Mucosa of descending colon (tissue), 3 donors: ENCODE data around the gene LEFTY1. TPM values are rescaled to one million over a fixed set of nuclear protein-coding genes. Genes with fewer than 3 reads are reported as not detected.

ENCODE experiments used
- ATAC-seq: fragments of 200-7000 bp; cut with Tn5 transposase; one replicate; pipeline ENCODE4 v1.9.1; 2020; ENCODE audit warnings: mild to moderate bottlenecking, moderate library complexity
- DNase-seq, 3 donors: peaks; one replicate each; pipeline ENCODE4 v3.0.0-alpha.2; 2020
- H3K36me3 ChIP-seq: fragments of 200-600 bp; one replicate; pipeline ENCODE4 v1.8.0; 2021; ENCODE audit warnings: low read depth, mild to moderate bottlenecking
- H3K4me1 ChIP-seq: fragments of 200-600 bp; one replicate; pipeline ENCODE4 v1.8.0; 2021; ENCODE audit warnings: low read depth, mild to moderate bottlenecking
- H3K4me3 ChIP-seq: fragments of 200-600 bp; one replicate; pipeline ENCODE4 v1.8.0; 2021; ENCODE audit warnings: mild to moderate bottlenecking
- H3K9me3 ChIP-seq: fragments of 200-600 bp; one replicate; pipeline ENCODE4 v1.8.0; 2021; ENCODE audit warnings: mild to moderate bottlenecking
- intact Hi-C, 2 donors: fragments of 100-400 bp; cut with DNase I in 1 of 2; cut with micrococcal nuclease in 1 of 2; formaldehyde crosslinking; loops; one replicate each; pipeline versions ENCODE4 v1.11.0 to v1.11.1; 2022; cut with DNase I, micrococcal nuclease
- total RNA-seq, 3 donors: library from RNA; stranded (reverse); fragmentation: NEBNext Ultra II Directional in 2 of 3; extraction: Animal tissue kit (Norgen Biotek cat#: 25700) in 2 of 3; gene quantifications; one replicate each; pipeline versions ENCODE4 v1.2.1 to v1.2.4, GENCODE V29; 2021 to 2023
- TF ChIP-seq, protein P1 (sequence below): fragments of 200-600 bp; IDR thresholded peaks from one replicate; pipeline ENCODE4 v1.8.0; 2022; ENCODE audit warnings: antibody characterized with exemption, mild to moderate bottlenecking
- donor health status: DM: no; HTN: no; CAD: no; lungs with moderate emphysema.
- donor health status: DM: no; HTN: no; CAD: no.
- donor health status: DM: no; HTN: yes; CAD: no.

Gene LEFTY1
- total RNA-seq, 3 donors from 2014 or later: 27.3 to 199 (median 60.3) TPM

DNA sequence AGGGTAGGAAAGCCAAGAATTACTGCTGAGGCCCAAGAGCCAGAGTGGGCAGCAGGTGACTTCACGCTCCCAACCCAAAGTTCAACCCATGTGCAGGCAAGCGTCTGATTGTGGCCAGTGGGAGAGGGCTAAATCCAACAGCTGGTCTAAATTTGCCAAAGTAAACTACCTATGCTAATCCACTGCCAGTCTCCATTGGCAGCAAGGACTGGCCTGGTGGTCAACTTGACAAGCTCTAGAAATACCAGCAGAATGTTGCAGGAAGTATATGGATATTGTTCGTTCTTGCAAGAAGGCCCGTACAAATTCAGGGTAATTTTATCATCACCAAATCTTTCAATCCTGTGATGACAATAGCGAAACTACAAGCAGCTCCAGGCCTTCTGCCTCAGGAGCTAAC, 8.3 kb downstream of the LEFTY1 start:
- no peaks in the 10 kb centered on the region for H3K36me3 ChIP-seq
- TF ChIP-seq, protein P1, sequence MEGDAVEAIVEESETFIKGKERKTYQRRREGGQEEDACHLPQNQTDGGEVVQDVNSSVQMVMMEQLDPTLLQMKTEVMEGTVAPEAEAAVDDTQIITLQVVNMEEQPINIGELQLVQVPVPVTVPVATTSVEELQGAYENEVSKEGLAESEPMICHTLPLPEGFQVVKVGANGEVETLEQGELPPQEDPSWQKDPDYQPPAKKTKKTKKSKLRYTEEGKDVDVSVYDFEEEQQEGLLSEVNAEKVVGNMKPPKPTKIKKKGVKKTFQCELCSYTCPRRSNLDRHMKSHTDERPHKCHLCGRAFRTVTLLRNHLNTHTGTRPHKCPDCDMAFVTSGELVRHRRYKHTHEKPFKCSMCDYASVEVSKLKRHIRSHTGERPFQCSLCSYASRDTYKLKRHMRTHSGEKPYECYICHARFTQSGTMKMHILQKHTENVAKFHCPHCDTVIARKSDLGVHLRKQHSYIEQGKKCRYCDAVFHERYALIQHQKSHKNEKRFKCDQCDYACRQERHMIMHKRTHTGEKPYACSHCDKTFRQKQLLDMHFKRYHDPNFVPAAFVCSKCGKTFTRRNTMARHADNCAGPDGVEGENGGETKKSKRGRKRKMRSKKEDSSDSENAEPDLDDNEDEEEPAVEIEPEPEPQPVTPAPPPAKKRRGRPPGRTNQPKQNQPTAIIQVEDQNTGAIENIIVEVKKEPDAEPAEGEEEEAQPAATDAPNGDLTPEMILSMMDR: no peak
- H3K9me3 ChIP-seq: no peaks in the 10 kb centered on the region
- ATAC-seq: no peak
- intact Hi-C loops: no loop called here
- H3K4me1 ChIP-seq: peaks cover 55% of the 10 kb centered on the region
- DNase-seq: peak in 1 of 3 donors; percentile 39
- H3K4me3 ChIP-seq: no peak overlapping the region

DNA sequence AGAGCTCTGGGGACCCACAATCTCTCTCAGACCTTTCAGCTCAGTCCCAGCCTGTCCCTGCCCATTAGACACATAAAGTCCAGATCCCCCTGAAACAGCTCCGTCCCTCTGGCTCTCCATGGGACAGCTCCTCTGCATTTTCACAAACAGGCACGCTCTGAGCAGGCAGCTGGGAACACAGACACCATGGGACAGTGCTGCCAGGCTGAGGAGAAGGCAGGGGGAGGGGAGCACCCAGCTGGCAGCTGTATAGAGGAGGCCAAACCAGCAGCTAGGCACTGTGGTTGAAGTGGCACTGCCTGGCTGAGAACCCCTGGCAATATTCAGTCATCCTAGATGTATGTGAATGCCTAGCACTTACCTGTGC, 8.7 kb downstream of the LEFTY1 start:
- ATAC-seq (no peak), DNase-seq (peak; percentile 55 to 65 (median 64))
- intact Hi-C loops: no loop called here
- Histone ChIP-seq H3K4me3 (no peak overlapping the region), H3K4me1 (peaks cover 57% of the 10 kb centered on the region), H3K9me3 (no peaks in the 10 kb centered on the region), H3K36me3 (no peaks in the 10 kb centered on the region)
- TF ChIP-seq, protein P1: no peak

DNA sequence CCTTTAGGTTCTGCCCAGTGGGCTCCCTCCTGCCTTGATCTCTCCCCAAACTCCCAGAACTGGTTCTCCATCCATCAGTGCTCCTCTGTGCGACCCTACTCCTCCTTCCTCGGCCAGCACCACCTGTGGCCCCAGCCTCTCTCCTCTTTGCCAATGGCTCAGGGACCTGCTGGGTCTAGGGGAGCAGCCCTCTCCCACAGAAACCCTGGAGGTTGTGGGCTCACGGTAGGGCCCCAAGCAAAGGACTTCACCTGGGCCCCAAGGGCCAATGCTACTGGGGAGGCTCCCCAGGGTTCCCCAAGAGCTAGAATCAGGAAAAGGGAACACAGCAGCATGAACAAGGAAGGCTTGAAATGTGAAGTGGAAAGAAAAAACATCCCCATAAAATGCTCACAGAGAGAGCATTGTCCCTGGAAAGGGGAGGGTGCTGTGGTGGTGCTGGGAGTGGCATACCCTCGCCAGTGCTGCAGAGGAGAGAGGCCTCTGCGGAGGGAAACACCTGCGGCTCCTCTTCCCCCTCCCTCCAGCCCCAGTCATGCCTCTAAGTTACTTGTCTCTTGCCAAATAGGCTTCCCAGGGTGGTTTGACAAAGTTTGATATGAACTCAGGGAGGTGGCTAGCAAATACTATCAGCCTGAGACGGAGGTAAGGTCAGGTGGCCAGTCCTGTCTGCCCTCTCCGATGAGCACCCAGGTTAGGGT, 9.3 kb downstream of the LEFTY1 start:
- TF ChIP-seq, protein P1: no peak
- DNase-seq (peak; percentile 58 to 69 (median 59)), ATAC-seq (peak; percentile 61)
- Histone ChIP-seq H3K9me3 (no peaks in the 10 kb centered on the region), H3K4me3 (no peak overlapping the region), H3K36me3 (no peaks in the 10 kb centered on the region), H3K4me1 (peaks cover 61% of the 10 kb centered on the region)
- intact Hi-C loops: no loop called here

DNA sequence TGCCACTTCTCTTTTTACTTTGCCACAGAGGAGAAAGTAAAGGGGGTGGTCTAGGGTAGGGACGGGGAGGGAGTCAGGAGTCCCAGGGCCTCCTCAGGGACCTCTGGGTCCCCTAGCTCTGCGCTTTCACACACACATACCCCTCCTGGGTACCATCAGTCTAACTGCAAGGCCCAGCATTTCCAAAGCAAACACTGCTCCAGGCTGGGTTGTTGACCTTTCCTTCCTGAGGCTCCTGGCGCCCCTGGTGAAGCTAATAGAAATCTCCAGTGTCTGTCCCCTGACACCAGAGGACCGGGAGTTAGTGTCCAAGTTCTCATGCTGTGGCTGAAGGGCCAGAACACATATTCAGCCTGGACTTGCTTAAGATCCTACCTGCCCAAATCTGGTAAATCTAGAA, 10.7 kb downstream of the LEFTY1 start:
- H3K36me3 ChIP-seq: no peaks in the 10 kb centered on the region
- H3K4me3 ChIP-seq: no peak overlapping the region
- DNase-seq (peak in 2 of 3 donors; percentile 18 to 31), ATAC-seq (no peak)
- peaks cover 61% of the 10 kb centered on the region for H3K4me1 ChIP-seq
- intact Hi-C loops: no loop called here
- H3K9me3 ChIP-seq: no peaks in the 10 kb centered on the region
- TF ChIP-seq, protein P1: no peak

DNA sequence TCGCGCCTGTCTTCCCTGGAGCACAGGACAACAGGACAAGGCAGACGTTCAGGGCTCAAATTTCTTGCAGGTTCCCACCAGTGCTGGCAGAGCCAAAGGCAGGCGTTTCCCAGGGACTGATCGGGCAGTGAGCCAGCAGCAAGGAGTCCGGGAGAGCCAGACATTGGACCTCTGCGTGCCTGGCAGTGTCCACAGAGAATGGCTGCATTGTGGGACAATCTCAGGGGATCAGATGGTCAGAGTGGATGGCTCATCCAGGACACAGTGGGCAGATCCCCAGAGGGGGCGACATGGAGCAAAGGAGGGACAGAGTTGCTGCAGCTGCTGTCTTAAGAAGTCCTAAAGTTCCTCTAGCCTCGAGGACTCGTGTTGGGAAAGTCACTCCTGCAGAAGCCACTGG, 11.4 kb downstream of the LEFTY1 start:
- Histone ChIP-seq H3K4me1 (peaks cover 59% of the 10 kb centered on the region), H3K36me3 (no peaks in the 10 kb centered on the region), H3K9me3 (no peaks in the 10 kb centered on the region), H3K4me3 (no peak overlapping the region)
- TF ChIP-seq, protein P1: peak; percentile 10
- ATAC-seq: peak; percentile 1
- intact Hi-C loops: no loop called here
- DNase-seq: peak; percentile 72 to 80 (median 76)
